ENCODE results near the gene ERG28.

Gene ERG28

DNA sequence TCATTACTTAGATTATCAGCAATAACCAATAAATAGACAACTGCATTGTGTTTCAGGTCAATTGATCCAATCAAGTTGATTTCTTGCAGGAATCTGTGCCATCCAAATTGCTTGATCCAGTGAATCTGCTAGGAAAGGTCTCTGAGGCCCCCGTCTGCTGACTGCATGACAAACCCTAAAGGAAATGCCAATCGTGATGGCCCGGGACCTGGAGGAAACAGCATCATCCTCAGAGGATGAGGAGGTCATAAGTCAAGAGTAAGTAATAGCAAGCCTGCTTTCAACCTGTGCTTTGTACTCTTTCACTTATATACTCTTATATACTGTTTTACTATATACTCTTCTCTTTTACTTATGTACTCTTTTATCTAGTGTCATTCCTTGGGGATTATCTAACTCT is 2.3 kb upstream of the ERG28 start:
- Histone ChIP-seq H3K79me2 (no peaks in the 10 kb centered on the region), H3K4me1 (peaks cover 7% of the 10 kb centered on the region), H3K27ac (no peak overlapping the region), H3K9me3 (ENCODE audit: control insufficient read depth, low read length) (no peaks in the 10 kb centered on the region), H3K36me3 (ENCODE audit: control insufficient read depth, insufficient read depth, low read length) (no peaks in the 10 kb centered on the region), H2AFZ (no peak overlapping the region), H3K9ac (no peak overlapping the region), H3K4me2 (ENCODE audit: low read length) (no peak overlapping the region), H3K4me3 (ENCODE audit: low read depth, low read length) (no peak overlapping the region), H3K27me3 (ENCODE audit: control insufficient read depth, insufficient read depth, low read length) (no peaks in the 10 kb centered on the region)
- TF ChIP-seq, protein P1, sequence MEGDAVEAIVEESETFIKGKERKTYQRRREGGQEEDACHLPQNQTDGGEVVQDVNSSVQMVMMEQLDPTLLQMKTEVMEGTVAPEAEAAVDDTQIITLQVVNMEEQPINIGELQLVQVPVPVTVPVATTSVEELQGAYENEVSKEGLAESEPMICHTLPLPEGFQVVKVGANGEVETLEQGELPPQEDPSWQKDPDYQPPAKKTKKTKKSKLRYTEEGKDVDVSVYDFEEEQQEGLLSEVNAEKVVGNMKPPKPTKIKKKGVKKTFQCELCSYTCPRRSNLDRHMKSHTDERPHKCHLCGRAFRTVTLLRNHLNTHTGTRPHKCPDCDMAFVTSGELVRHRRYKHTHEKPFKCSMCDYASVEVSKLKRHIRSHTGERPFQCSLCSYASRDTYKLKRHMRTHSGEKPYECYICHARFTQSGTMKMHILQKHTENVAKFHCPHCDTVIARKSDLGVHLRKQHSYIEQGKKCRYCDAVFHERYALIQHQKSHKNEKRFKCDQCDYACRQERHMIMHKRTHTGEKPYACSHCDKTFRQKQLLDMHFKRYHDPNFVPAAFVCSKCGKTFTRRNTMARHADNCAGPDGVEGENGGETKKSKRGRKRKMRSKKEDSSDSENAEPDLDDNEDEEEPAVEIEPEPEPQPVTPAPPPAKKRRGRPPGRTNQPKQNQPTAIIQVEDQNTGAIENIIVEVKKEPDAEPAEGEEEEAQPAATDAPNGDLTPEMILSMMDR (IDR thresholded peaks at IDR 0.05) = no peak

DNA sequence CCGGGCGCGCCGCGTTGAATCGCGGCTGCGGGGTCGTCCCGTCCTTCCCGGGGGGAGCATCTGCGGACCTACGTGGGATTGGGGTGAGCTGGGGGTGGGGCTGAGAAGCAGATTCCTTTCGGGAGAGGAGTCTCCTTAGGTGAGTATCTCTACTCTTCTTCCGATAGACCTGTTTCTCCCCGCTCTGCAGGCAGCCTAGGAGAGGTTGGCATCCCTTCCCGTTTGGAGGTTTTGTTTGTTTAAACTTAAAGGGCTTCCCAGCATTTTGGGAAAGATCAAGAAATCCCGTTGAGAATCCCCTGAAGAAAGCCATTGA is 781 bp upstream of the ERG28 start:
- Histone ChIP-seq H3K27ac (peak overlapping the region; percentile 84), H3K4me2 (ENCODE audit: low read length) (peak overlapping the region; percentile 71), H3K36me3 (ENCODE audit: control insufficient read depth, insufficient read depth, low read length) (no peaks in the 10 kb centered on the region), H2AFZ (peak overlapping the region; percentile 91), H3K79me2 (no peaks in the 10 kb centered on the region), H3K4me3 (ENCODE audit: low read depth, low read length) (peak overlapping the region; percentile 84), H3K9ac (peak overlapping the region; percentile 15), H3K27me3 (ENCODE audit: control insufficient read depth, insufficient read depth, low read length) (no peaks in the 10 kb centered on the region), H3K9me3 (ENCODE audit: control insufficient read depth, low read length) (no peaks in the 10 kb centered on the region), H3K4me1 (peaks cover 7% of the 10 kb centered on the region)
- TF ChIP-seq, protein P1 (IDR thresholded peaks at IDR 0.05) = no peak

DNA sequence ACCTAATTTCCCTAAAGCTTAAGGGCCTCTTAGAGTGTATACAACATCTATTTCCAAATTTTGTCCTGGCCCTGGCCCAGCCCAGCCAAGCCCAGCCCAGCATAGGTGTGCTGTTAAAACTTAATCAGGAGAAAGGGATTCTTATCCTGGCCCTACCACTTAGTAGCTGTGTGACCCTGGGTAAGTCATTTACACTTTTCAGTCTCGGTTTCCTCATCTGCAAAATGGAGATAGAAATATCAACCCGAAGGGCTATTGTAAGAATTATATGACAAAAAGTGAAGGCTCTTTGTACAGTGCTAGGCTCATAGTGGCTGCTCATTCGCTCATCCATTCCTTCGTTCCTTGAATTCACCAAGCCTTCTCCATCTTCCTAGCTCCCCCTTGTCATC is 442 bp downstream of the ERG28 start:
- H3K4me2 ChIP-seq (ENCODE audit: low read length) = peak overlapping the region; percentile 71
- H3K4me3 ChIP-seq (ENCODE audit: low read depth, low read length) = peak overlapping the region; percentile 84
- peak overlapping the region; percentile 91 for H2AFZ ChIP-seq
- H3K27me3 ChIP-seq (ENCODE audit: control insufficient read depth, insufficient read depth, low read length) = no peaks in the 10 kb centered on the region
- no peak overlapping the region for H3K9ac ChIP-seq
- peaks cover 7% of the 10 kb centered on the region for H3K4me1 ChIP-seq
- H3K27ac ChIP-seq = peak overlapping the region; percentile 84
- TF ChIP-seq, protein P1 (IDR thresholded peaks at IDR 0.05) = no peak
- no peaks in the 10 kb centered on the region for H3K9me3 ChIP-seq (ENCODE audit: control insufficient read depth, low read length)
- no peaks in the 10 kb centered on the region for H3K79me2 ChIP-seq
- H3K36me3 ChIP-seq (ENCODE audit: control insufficient read depth, insufficient read depth, low read length) = no peaks in the 10 kb centered on the region

DNA sequence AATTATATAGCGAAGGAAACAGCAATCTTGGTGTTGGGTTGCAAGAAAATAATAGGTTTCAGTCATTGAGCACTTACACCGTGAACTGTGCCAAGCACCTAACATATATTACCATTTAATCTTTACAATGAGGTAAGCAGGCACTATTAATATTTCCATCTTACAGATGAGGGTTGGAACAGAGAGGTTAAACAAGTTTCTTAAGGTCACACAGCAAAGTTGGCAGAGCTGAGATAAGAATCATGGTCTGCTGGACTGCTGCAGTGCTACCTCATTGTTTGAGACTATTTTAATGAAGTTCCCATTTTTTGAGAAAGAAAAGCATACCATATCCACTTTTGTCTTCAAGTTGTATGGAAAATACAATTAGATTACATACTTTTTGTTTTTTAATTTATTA is 1.7 kb downstream of the ERG28 start:
- TF ChIP-seq, protein P1 (IDR thresholded peaks at IDR 0.05) = no peak
- no peak overlapping the region for H3K9ac ChIP-seq

DNA sequence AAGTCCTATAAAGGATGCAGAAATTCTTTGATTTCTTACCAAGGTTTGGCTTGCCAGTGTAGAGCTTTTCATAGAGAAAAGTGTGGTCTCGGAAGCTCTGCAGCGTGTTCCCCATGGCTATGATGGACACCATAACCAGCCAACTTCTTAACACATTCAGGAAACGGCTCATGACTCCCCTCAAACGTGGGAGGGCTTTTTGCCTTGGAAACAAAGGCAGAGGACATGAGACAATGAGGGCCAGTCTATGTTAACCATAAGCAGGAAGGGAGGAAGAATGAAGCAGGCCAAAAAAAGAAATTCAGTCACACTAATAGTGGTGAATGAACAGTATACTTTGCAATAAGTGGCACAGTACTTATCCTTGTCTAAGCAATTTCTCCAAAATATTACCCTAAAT is 3.3 kb downstream of the ERG28 start:
- peaks cover 3% of the 10 kb centered on the region for H3K4me1 ChIP-seq
- no peak overlapping the region for H3K27ac ChIP-seq
- TF ChIP-seq, protein P1 (IDR thresholded peaks at IDR 0.05) = no peak
- H3K4me3 ChIP-seq (ENCODE audit: low read depth, low read length) = no peak overlapping the region
- H3K36me3 ChIP-seq (ENCODE audit: control insufficient read depth, insufficient read depth, low read length) = no peaks in the 10 kb centered on the region
- no peak overlapping the region for H3K9ac ChIP-seq
- H3K27me3 ChIP-seq (ENCODE audit: control insufficient read depth, insufficient read depth, low read length) = no peaks in the 10 kb centered on the region
- H3K9me3 ChIP-seq (ENCODE audit: control insufficient read depth, low read length) = no peaks in the 10 kb centered on the region
- H3K4me2 ChIP-seq (ENCODE audit: low read length) = no peak overlapping the region
- no peak overlapping the region for H2AFZ ChIP-seq
- H3K79me2 ChIP-seq = no peaks in the 10 kb centered on the region

More for the DNA sequence above, 1.7 kb downstream of the ERG28 start:
- no peaks in the 10 kb centered on the region for H3K27me3 ChIP-seq (ENCODE audit: control insufficient read depth, insufficient read depth, low read length)
- no peak overlapping the region for H3K4me2 ChIP-seq (ENCODE audit: low read length)
- H2AFZ ChIP-seq = no peak overlapping the region
- H3K27ac ChIP-seq = no peak overlapping the region
- H3K36me3 ChIP-seq (ENCODE audit: control insufficient read depth, insufficient read depth, low read length) = no peaks in the 10 kb centered on the region
- H3K4me3 ChIP-seq (ENCODE audit: low read depth, low read length) = no peak overlapping the region
- no peaks in the 10 kb centered on the region for H3K9me3 ChIP-seq (ENCODE audit: control insufficient read depth, low read length)
- peaks cover 7% of the 10 kb centered on the region for H3K4me1 ChIP-seq
- H3K79me2 ChIP-seq = no peaks in the 10 kb centered on the region
